HepG2 (cell line): ENCODE data around the gene TPM1. TPM values are rescaled to one million over a fixed set of nuclear protein-coding genes. Genes with fewer than 3 reads are reported as not detected.
A peak's percentile ranks its signal among the peaks of the same experiment; 100 is the strongest.

Experiments used
- FOXO1 ChIP-seq: sonication (generic); formaldehyde crosslinking; IDR thresholded peaks from 2 replicates; pipeline ENCODE4 v1.4.0; 2020; ENCODE audit warnings: missing genetic modification reagents
- GTF2F1 ChIP-seq: fragments of 150-350 bp; IDR thresholded peaks from 2 replicates; pipeline ENCODE4 v1.6.1; 2014; ENCODE audit warnings: low read length
- HNF4A ChIP-seq: sonication (generic); formaldehyde crosslinking; IDR thresholded peaks from 2 replicates; pipeline ENCODE4 v1.4.0; 2020; ENCODE audit warnings: missing genetic modification reagents
- MAZ ChIP-seq, 2 experiments: sonication (generic) in 1 of 2; formaldehyde crosslinking in 1 of 2; IDR thresholded peaks; 2 replicates each; pipeline versions ENCODE4 v1.5.0 to v1.6.1; 2012 to 2020; ENCODE audit warnings: low read depth in 2 of 2, mild to moderate bottlenecking in 2 of 2, borderline replicate concordance in 1 of 2, improper control_type of control experiment in 1 of 2, low read length in 1 of 2, missing genetic modification reagents in 1 of 2, moderate library complexity in 1 of 2
- MYC ChIP-seq: sonication (generic); formaldehyde crosslinking; IDR thresholded peaks from 2 replicates; pipeline ENCODE4 v1.9.0; 2021; ENCODE audit warnings: missing genetic modification reagents, borderline replicate concordance
- NR3C1 ChIP-seq: sonication (generic); formaldehyde crosslinking; IDR thresholded peaks from 2 replicates; pipeline ENCODE4 v1.4.0; 2020; ENCODE audit warnings: missing genetic modification reagents
- SALL1 ChIP-seq: sonication (generic); formaldehyde crosslinking; IDR thresholded peaks from 2 replicates; pipeline ENCODE4 v1.8.0; 2022; ENCODE audit warnings: mild to moderate bottlenecking, missing genetic modification reagents
- XBP1 ChIP-seq: sonication (generic); formaldehyde crosslinking; IDR thresholded peaks from 2 replicates; pipeline ENCODE4 v1.5.0; 2020; ENCODE audit warnings: missing genetic modification reagents
- ZMYM3 ChIP-seq: sonication (generic); formaldehyde crosslinking; IDR thresholded peaks from 2 replicates; pipeline ENCODE4 v1.5.1; 2020; ENCODE audit warnings: mild to moderate bottlenecking, missing genetic modification reagents
- ZNF44 ChIP-seq: sonication (generic); formaldehyde crosslinking; IDR thresholded peaks from 2 replicates; pipeline ENCODE4 v1.5.1; 2020; ENCODE audit warnings: mild to moderate bottlenecking, missing genetic modification reagents
- ZNF614 ChIP-seq: IDR thresholded peaks from 2 replicates; pipeline ENCODE4 v1.6.1; 2018; ENCODE audit warnings: missing biosample characterization, missing genetic modification reagents, inconsistent platforms, borderline replicate concordance
- polyA plus RNA-seq, 8 experiments: library from polyadenylated mRNA; depleted of rRNA in 3 of 8; stranded (reverse) in 7 of 8; unstranded in 1 of 8; fragments of >200 nt; fragmentation: Illumina TruSeq in 4 of 8; extraction: Trizol in 4 of 8; gene quantifications; 2 replicates each; pipeline versions ENCODE4 v1.2.1 to v1.2.3, GENCODE V29; 2011 to 2016; ENCODE audit warnings: low read depth in 4 of 8, missing spikeins in 1 of 8, mixed read lengths in 1 of 8; ENCODE audit not compliant: insufficient read depth in 1 of 8
- total RNA-seq, 5 experiments: library from RNA; depleted of rRNA; stranded (reverse); fragments of >200 nt; fragmentation: Illumina TruSeq; extraction: Trizol; gene quantifications; 2 replicates each; pipeline ENCODE4 v1.2.3, GENCODE V29; 2016; ENCODE audit warnings: low read depth in 1 of 5
- TF ChIP-seq, protein P1 (sequence below): sonication (generic); formaldehyde crosslinking; IDR thresholded peaks from 2 replicates; pipeline ENCODE4 v1.8.0; 2022; ENCODE audit warnings: mild to moderate bottlenecking, missing genetic modification reagents
- TF ChIP-seq, protein P2 (sequence below): sonication (generic); formaldehyde crosslinking; IDR thresholded peaks from 2 replicates; pipeline ENCODE4 v1.5.1; 2020; ENCODE audit warnings: mild to moderate bottlenecking, missing genetic modification reagents, moderate library complexity
- TF ChIP-seq, protein P3 (sequence below): sonication (generic); formaldehyde crosslinking; IDR thresholded peaks from 2 replicates; pipeline ENCODE4 v1.5.0; 2020; ENCODE audit warnings: missing genetic modification reagents
- TF ChIP-seq, protein P4 (sequence below): sonication (generic); formaldehyde crosslinking; IDR thresholded peaks from 2 replicates; pipeline ENCODE4 v1.4.0; 2020; ENCODE audit warnings: mild to moderate bottlenecking, missing genetic modification reagents
- TF ChIP-seq, protein P5 (sequence below): sonication (generic); formaldehyde crosslinking; IDR thresholded peaks from 2 replicates; pipeline ENCODE4 v1.5.1; 2020; ENCODE audit warnings: mild to moderate bottlenecking, missing genetic modification reagents, borderline replicate concordance

TPM1 gene
- total and polyA plus RNA-seq, 2 of the 13 experiments (the other 11 are each of a cell fraction or from before 2014, with no cell fraction given): 98.9 to 109 TPM

DNA sequence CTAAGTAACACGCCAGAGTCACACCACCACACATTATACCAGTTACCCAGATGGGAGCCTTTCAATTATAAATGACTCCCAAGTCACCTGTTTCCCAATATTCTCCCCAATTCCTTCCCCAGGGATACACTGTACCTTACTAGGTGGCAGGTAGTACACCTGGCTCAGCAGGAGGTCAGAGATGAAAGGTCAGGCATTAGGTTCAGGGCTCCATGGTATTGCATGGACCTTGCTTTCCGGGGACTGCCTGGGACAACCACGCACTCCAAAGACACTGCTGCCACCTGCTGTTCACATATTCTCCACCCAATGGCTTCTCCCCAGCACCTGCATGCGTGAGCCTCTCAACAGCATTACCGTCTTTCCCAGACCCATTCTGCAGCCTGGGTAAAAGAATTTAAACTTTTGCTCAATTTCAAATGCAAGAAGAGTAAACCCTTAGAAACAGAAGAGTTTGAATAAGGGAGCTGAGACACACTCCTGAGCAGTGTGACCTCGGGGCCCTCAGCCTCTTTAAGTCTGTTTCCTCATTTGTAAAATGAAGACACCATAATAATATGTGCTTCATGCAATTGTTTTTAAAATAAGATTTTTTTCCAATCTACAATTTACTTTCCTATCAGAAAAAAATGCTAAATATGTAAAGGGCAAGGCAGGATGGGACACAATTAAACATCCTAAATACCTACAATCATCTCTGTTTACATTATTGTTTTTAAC, 51.1 kb downstream of the TPM1 start (continued):
- TF ChIP-seq, protein P1, sequence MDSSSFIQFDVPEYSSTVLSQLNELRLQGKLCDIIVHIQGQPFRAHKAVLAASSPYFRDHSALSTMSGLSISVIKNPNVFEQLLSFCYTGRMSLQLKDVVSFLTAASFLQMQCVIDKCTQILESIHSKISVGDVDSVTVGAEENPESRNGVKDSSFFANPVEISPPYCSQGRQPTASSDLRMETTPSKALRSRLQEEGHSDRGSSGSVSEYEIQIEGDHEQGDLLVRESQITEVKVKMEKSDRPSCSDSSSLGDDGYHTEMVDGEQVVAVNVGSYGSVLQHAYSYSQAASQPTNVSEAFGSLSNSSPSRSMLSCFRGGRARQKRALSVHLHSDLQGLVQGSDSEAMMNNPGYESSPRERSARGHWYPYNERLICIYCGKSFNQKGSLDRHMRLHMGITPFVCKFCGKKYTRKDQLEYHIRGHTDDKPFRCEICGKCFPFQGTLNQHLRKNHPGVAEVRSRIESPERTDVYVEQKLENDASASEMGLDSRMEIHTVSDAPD (CRISPR knock-in tag): peak; percentile 54; the same call in 1 of the 2 replicates
- TF ChIP-seq GTF2F1 (no peak), SALL1 (CRISPR knock-in tag) (peak; percentile 87), ZMYM3 (CRISPR knock-in tag) (no peak), ZNF614 (CRISPR knock-in tag) (peak; percentile 76; the same call in 1 of the 2 replicates), ZNF44 (CRISPR knock-in tag) (peak; percentile 87; the same call in 1 of the 2 replicates), MAZ (IDR thresholded peaks at IDR 0.05; ENCODE audit: borderline replicate concordance, low read depth, low read length) (no peak), MAZ (CRISPR knock-in tag; IDR thresholded peaks at IDR 0.05; ENCODE audit: low read depth) (peak; percentile 33; the same call in 1 of the 2 replicates), NR3C1 (CRISPR knock-in tag) (no peak), XBP1 (CRISPR knock-in tag) (no peak), FOXO1 (peak; percentile 70), HNF4A (CRISPR knock-in tag) (peak; percentile 88), MYC (peak; percentile 23; the same call in 1 of the 2 replicates)
- TF ChIP-seq, protein P2, sequence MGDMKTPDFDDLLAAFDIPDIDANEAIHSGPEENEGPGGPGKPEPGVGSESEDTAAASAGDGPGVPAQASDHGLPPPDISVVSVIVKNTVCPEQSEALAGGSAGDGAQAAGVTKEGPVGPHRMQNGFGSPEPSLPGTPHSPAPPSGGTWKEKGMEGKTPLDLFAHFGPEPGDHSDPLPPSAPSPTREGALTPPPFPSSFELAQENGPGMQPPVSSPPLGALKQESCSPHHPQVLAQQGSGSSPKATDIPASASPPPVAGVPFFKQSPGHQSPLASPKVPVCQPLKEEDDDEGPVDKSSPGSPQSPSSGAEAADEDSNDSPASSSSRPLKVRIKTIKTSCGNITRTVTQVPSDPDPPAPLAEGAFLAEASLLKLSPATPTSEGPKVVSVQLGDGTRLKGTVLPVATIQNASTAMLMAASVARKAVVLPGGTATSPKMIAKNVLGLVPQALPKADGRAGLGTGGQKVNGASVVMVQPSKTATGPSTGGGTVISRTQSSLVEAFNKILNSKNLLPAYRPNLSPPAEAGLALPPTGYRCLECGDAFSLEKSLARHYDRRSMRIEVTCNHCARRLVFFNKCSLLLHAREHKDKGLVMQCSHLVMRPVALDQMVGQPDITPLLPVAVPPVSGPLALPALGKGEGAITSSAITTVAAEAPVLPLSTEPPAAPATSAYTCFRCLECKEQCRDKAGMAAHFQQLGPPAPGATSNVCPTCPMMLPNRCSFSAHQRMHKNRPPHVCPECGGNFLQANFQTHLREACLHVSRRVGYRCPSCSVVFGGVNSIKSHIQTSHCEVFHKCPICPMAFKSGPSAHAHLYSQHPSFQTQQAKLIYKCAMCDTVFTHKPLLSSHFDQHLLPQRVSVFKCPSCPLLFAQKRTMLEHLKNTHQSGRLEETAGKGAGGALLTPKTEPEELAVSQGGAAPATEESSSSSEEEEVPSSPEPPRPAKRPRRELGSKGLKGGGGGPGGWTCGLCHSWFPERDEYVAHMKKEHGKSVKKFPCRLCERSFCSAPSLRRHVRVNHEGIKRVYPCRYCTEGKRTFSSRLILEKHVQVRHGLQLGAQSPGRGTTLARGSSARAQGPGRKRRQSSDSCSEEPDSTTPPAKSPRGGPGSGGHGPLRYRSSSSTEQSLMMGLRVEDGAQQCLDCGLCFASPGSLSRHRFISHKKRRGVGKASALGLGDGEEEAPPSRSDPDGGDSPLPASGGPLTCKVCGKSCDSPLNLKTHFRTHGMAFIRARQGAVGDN (CRISPR knock-in tag): peak; percentile 40; the same call in 1 of the 2 replicates
- TF ChIP-seq, protein P3, sequence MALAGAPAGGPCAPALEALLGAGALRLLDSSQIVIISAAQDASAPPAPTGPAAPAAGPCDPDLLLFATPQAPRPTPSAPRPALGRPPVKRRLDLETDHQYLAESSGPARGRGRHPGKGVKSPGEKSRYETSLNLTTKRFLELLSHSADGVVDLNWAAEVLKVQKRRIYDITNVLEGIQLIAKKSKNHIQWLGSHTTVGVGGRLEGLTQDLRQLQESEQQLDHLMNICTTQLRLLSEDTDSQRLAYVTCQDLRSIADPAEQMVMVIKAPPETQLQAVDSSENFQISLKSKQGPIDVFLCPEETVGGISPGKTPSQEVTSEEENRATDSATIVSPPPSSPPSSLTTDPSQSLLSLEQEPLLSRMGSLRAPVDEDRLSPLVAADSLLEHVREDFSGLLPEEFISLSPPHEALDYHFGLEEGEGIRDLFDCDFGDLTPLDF: no peak
- TF ChIP-seq, protein P4, sequence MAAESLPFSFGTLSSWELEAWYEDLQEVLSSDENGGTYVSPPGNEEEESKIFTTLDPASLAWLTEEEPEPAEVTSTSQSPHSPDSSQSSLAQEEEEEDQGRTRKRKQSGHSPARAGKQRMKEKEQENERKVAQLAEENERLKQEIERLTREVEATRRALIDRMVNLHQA (CRISPR knock-in tag): no peak
- TF ChIP-seq, protein P5, sequence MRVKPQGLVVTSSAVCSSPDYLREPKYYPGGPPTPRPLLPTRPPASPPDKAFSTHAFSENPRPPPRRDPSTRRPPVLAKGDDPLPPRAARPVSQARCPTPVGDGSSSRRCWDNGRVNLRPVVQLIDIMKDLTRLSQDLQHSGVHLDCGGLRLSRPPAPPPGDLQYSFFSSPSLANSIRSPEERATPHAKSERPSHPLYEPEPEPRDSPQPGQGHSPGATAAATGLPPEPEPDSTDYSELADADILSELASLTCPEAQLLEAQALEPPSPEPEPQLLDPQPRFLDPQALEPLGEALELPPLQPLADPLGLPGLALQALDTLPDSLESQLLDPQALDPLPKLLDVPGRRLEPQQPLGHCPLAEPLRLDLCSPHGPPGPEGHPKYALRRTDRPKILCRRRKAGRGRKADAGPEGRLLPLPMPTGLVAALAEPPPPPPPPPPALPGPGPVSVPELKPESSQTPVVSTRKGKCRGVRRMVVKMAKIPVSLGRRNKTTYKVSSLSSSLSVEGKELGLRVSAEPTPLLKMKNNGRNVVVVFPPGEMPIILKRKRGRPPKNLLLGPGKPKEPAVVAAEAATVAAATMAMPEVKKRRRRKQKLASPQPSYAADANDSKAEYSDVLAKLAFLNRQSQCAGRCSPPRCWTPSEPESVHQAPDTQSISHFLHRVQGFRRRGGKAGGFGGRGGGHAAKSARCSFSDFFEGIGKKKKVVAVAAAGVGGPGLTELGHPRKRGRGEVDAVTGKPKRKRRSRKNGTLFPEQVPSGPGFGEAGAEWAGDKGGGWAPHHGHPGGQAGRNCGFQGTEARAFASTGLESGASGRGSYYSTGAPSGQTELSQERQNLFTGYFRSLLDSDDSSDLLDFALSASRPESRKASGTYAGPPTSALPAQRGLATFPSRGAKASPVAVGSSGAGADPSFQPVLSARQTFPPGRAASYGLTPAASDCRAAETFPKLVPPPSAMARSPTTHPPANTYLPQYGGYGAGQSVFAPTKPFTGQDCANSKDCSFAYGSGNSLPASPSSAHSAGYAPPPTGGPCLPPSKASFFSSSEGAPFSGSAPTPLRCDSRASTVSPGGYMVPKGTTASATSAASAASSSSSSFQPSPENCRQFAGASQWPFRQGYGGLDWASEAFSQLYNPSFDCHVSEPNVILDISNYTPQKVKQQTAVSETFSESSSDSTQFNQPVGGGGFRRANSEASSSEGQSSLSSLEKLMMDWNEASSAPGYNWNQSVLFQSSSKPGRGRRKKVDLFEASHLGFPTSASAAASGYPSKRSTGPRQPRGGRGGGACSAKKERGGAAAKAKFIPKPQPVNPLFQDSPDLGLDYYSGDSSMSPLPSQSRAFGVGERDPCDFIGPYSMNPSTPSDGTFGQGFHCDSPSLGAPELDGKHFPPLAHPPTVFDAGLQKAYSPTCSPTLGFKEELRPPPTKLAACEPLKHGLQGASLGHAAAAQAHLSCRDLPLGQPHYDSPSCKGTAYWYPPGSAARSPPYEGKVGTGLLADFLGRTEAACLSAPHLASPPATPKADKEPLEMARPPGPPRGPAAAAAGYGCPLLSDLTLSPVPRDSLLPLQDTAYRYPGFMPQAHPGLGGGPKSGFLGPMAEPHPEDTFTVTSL (CRISPR knock-in tag): no peak
